Hematopoietic multipotent progenitor cell treated with erythropoietin and hydrocortisone succinate and interleukin-3 and kit ligand, for 17 days (in vitro differentiated cells): ENCODE data around the gene B4GALNT4.
A peak's percentile ranks its signal among the peaks of the same experiment; 100 is the strongest.
"Not testable (repeated sequence)": the region's sequence is repeated elsewhere in the genome, so short reads cannot be mapped to it uniquely, and the experiment has no call there.

ENCODE experiments used
- DNase-seq: peaks from one replicate; pipeline ENCODE4 v3.0.0-alpha.2; 2015; ENCODE audit warnings: low spot score

The B4GALNT4 gene

DNA sequence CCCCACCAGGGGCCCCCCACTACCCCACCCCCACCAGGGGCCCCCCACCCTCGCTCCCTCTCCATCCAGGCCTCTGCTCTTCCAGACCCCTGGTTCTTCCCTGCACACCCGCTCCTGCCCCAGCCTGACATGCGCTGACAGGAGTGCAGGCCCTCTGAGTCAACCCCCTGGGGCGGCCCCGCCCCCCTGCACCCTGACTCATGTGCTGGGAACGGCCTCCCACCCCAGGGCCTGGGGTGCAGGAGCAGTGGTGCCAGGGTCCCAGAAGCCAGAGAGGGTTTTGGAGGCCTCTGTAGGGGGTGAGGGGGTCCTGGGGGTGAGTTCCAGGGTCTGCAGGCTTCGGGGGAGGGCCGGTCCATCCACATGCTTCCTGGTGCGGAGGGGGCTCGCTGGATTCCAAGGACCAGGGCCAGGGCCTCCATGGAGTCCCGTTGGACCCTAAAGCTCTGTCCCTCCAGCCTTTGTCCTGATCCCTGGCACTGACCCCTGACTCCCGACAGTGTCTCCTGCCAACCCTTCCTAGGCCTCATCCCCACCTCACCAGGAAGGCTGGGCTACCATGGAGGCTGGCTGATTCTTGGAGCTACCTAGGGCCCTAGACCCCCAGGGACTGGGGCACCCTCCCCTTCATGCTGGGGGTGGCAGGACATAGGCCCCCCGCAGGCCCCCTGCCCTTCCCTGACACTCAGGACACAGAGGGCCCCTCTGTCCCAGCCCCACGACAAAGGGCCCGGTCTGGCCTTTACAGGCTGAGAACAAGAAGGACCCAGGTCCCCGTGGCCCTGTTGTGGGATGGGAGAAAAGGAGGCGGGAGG, 24.1 kb downstream of the B4GALNT4 start:
- no peak for DNase-seq

DNA sequence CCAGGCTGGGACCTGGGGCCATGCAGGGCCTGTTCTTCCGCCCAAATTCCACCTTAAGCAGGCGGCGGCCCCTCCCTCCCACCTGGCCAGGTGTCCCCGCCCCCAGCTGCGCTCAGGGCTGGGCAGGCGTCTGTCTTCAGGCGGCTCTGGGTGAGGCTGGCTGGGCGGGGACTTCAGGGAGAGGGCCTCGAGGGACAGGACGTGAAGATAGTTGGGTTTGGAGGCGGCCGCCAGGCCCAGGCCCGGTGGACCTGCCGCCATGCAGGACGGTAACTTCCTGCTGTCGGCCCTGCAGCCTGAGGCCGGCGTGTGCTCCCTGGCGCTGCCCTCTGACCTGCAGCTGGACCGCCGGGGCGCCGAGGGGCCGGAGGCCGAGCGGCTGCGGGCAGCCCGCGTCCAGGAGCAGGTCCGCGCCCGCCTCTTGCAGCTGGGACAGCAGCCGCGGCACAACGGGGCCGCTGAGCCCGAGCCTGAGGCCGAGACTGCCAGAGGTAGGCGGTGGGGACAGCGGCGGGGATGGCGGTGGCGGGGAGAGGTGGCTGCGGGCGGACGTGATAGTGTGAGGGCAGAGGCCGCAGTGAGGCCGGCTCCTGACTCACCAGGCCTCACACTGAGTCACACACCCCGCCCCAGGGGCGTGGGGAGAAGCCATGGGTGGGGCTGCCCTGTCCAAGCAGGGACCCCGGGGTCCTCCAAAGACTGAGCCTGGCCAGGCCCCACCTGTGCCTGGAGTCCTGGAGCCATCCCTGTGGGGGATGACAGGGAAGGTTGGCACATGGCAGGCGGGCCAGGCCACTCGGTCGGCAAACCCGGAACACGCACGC, 24.9 kb downstream of the B4GALNT4 start, which contains the start of gene PKP3:
Gene PKP3, plus strand, starts transcription at position 176 of the 824 bp plus-strand sequence. Its CDS starts 84 bp downstream, at position 260.
- no peak for DNase-seq

DNA sequence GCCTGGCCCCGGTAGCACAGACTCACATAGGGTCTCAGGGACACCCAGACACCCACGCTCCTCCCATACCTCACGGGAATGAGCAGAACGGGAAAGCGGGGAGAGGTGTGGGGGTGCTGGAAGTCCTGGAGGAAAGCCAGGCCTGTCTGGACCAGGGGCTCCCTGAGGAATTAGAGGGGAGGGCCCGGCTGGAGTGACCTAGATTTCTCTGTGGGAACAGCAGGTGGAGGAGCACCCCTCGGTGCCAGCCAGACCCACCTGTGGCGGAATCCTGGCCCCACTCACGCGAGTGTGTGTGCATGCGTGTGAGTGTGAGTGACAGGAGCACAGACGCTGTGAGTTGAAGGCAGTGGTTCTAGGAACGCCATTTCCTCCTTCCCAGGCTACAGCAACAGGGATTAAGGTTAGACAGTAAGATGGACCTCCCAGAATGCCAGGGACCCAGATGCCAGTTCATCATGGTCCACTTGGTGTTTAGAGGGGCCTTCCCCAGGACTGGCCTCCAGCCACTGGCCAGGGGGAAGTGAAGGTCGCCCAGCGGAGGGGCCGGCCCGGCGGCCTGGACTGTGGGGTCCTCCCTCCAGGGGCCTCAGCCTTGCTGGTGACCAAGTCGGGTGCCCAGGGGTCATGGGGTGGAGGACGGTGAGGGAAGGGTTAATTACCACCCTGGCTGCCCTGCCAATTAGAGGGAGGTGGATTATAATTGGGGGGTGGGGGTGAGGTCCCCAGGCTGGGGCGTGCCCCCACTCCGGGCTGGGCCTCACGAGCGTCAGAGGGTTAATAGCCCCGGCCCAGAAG, 25.8 kb downstream of the B4GALNT4 start:
- DNase-seq: no peak

DNA sequence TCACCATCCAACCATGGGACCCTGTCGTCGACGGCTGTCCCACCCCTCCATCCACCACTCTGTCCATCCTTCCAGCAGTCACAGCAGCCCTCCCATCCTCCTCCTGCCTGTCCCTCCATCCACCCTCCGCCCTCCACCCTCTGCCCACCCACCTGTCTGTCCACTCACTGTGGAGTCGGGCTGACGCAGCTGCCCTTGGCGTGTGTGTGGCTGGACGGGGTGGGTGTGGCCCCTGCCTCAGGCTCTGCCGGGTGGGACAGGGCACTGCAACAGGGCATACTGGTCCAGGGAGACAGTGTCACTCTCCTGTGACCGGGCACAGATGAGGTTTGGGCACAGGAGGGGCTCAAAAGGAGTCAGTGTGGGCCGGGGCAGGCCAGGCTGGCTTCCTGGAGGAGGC, 26.6 kb downstream of the B4GALNT4 start:
- no peak for DNase-seq

DNA sequence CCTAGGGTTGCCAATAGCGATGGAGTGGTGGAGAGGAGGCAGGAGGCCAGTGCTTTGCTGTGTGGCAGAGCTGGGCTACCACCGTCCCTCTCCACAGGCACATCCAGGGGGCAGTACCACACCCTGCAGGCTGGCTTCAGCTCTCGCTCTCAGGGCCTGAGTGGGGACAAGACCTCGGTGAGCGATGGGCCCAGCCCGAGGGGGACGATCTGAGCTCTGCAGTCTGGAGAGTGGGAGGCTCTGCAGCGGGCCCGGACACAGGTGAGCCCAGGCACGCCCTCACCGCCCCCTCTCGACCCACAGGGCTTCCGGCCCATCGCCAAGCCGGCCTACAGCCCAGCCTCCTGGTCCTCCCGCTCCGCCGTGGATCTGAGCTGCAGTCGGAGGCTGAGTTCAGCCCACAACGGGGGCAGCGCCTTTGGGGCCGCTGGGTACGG, 27.2 kb downstream of the B4GALNT4 start:
- DNase-seq: no peak

DNA sequence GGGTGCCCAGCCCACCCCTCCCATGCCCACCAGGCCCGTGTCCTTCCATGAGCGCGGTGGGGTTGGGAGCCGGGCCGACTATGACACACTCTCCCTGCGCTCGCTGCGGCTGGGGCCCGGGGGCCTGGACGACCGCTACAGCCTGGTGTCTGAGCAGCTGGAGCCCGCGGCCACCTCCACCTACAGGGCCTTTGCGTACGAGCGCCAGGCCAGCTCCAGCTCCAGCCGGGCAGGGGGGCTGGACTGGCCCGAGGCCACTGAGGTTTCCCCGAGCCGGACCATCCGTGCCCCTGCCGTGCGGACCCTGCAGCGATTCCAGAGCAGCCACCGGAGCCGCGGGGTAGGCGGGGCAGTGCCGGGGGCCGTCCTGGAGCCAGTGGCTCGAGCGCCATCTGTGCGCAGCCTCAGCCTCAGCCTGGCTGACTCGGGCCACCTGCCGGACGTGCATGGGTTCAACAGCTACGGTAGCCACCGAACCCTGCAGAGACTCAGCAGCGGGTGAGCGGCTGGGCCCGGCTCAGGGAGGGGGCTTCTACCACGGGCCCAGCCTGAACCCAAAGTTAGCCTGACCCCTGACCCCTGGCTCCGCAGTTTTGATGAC, 27.7 kb downstream of the B4GALNT4 start:
- no peak for DNase-seq

DNA sequence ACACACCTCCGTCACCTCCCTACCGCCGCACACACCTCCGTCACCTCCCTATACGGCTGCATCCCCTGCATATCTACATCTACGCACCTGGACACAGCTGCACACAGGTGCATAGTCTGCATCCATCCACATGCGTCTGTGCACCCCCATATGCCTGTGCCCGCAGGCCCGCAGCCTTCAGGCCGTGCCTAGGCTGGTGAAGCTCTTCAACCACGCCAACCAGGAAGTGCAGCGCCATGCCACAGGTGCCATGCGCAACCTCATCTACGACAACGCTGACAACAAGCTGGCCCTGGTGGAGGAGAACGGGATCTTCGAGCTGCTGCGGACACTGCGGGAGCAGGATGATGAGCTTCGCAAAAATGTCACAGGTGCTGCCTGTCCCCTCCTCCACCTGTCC, 29.5 kb downstream of the B4GALNT4 start:
- DNase-seq: no peak

DNA sequence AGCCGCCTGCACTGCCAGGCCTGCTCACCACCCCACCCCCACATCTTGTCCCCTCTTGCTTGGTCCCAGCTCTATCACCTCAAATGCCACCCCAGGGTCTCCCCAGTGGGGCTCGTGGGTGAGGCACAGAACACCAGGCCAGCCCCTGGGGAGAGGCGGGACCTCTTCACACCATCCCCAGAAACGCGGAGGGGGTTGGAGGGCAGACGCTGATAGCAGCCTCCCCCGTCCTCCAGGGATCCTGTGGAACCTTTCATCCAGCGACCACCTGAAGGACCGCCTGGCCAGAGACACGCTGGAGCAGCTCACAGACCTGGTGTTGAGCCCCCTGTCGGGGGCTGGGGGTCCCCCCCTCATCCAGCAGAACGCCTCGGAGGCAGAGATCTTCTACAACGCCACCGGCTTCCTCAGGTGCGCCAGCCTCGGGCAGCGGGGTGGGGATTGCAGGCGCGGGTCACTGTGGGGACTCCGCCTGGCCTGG, 30.5 kb downstream of the B4GALNT4 start:
- DNase-seq: no peak

DNA sequence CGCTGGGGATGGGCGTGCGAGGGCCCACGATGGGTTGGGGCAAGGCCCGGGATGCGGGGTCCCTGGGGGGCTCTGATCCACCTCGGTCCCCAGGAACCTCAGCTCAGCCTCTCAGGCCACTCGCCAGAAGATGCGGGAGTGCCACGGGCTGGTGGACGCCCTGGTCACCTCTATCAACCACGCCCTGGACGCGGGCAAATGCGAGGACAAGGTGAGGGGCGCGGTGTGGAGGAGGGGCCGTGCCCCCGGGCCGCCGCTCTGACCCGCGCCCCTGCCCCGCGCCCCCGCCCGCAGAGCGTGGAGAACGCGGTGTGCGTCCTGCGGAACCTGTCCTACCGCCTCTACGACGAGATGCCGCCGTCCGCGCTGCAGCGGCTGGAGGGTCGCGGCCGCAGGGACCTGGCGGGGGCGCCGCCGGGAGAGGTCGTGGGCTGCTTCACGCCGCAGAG, 31.0 kb downstream of the B4GALNT4 start:
- DNase-seq: no peak

DNA sequence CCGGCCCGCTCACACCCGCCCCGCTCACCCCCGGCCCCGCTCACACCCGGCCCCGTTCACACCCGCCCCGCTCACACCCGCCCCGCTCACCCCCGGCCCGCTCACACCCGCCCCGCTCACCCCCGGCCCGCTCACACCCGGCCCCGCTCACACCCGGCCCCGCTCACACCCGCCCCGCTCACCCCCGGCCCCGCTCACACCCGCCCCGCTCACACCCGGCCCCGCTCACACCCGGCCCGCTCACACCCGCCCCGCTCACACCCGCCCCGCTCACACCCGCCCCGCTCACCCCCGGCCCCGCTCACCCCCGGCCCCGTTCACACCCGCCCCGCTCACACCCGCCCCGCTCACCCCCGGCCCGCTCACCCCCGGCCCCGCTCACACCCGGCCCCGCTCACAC, 31.9 kb downstream of the B4GALNT4 start:
- DNase-seq: not testable (repeated sequence)

DNA sequence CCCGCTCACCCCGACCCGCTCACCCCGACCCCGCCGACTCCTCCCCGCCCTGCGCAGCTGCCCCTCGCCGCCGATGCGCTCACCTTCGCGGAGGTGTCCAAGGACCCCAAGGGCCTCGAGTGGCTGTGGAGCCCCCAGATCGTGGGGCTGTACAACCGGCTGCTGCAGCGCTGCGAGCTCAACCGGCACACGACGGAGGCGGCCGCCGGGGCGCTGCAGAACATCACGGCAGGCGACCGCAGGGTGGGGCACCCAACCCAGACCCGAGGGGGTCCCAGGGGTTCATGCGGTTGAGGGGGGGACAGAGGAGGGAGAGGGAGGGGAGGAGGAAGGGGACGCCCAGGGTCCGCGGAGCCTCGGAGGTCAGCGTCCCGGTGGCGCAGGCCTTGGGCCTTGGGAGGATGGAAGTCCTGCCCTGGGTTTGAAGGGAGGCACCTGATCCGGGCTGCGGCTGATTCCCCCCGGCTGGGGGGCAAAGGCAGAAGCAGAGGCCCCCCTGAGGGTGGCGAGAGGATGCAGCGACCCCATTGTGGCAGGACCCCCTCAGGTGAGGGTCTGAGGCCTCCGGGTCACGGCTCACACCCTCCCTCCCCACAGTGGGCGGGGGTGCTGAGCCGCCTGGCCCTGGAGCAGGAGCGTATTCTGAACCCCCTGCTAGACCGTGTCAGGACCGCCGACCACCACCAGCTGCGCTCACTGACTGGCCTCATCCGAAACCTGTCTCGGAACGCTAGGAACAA, 33.9 kb downstream of the B4GALNT4 start:
- DNase-seq: no peak

DNA sequence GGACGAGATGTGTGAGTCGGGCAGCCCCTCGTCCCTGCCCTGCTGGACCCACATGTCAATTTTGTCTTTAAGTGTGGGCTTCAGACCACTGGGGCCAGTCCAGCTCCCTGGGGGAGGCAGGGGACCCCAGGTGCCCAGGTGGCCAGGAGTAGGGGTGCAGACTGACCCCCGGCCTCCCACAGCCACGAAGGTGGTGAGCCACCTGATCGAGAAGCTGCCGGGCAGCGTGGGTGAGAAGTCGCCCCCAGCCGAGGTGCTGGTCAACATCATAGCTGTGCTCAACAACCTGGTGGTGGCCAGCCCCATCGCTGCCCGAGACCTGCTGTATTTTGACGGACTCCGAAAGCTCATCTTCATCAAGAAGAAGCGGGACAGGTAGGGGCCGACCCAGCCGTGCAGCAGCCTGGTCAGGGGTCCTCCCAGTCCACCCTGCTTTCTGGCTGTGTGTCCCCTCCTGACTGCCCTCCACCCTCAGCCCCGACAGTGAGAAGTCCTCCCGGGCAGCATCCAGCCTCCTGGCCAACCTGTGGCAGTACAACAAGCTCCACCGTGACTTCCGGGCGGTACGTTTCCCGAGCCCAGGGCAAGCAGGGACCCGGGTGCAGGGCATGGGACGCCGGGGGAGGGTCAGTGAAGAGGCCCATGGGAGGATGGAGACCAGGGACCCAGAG, 34.6 kb downstream of the B4GALNT4 start:
- no peak for DNase-seq

DNA sequence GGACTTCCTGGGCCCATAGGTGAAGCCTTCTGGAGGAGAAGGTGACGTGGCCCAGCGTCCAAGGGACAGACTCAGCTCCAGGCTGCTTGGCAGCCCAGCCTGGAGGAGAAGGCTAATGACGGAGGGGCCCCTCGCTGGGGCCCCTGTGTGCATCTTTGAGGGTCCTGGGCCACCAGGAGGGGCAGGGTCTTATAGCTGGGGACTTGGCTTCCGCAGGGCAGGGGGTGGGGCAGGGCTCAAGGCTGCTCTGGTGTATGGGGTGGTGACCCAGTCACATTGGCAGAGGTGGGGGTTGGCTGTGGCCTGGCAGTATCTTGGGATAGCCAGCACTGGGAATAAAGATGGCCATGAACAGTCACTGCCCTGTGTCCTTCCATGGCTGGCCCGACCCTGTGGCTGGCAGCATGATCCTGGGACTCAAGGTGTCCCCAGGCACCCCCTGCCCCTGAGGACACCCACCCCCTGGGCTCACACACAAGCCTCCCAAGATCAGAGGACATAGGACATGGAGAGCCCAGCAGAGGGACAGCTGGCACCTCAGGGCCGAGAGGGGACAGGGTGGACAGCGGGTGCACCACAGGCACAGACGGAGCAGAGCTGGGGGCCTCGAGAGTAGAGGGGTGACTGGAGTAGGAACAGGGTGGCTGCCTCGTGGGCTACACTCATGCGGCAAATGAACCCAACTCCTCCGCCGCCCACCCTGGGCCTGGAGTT, 35.4 kb downstream of the B4GALNT4 start:
- no peak for DNase-seq

DNA sequence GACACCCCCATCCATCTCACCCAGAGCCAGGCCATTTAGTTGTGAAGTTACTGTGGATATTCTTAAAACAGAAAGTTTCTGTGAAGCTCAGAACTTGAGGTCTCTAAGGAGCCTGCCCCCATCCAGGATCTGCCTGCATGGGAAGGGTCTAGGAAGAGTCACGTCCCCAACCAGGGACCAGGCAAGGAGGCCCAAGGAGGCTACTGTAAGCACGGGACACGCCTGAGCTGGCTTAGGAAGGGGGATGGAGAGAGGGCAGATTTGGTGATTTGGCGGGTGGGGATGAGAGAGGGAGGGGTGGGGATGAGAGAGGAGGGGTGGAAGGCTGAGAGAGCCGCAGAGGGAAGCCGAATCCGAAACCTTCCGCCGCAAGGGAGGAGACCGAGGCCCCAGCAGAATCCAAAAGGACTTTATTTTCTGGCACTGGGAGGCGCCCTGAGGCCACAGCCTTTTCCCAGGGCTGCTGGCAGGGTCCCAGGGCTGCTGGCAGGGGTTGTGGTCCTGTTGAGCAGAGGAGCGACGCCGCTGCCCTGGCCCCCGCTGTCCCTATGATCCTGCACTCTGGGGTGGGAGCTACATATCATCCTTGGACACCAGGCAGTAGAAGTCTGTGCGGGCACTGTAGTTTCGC, 36.1 kb downstream of the B4GALNT4 start:
- no peak for DNase-seq

DNA sequence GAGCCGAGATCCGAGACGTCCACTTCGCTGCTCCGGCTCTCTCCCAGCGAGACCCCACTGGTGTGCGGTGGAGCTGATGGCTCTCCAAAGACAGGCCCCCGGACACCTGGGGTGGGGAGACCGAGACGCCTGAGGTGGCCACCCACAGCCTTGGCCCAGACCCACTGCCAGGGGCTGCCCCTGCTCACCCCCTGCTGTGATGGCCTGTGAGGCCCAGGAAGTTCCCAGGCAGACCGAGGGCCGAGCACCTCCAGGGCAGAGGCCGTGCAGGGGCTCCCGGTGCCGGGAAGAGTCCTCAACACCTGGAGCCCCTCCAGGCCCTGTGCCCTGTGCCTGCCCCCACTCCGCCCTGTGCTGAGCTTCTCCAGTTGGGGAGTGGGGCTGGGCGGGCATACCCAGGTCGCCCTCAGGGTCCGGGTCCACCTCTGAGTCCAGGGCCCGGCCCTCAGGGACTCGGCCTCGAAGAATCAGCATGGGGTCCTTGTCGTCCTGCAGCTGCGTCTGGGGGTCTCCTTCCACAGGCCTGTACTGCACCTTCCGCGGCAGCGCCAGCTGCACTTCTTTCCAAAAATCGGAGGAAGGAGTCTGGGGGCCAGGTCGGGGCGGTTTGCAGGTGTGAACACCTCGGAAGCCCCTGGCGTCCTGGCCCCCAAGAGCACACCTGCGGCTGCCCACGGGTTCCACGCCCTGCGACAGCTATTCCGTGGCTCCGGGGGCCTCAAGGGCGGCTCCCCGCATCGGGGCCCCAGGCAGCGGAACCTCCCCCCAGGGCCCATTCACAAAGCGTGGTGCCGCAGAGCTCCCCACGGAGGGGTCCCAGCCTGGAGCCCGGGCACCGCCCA, 36.9 kb downstream of the B4GALNT4 start:
- no peak for DNase-seq

DNA sequence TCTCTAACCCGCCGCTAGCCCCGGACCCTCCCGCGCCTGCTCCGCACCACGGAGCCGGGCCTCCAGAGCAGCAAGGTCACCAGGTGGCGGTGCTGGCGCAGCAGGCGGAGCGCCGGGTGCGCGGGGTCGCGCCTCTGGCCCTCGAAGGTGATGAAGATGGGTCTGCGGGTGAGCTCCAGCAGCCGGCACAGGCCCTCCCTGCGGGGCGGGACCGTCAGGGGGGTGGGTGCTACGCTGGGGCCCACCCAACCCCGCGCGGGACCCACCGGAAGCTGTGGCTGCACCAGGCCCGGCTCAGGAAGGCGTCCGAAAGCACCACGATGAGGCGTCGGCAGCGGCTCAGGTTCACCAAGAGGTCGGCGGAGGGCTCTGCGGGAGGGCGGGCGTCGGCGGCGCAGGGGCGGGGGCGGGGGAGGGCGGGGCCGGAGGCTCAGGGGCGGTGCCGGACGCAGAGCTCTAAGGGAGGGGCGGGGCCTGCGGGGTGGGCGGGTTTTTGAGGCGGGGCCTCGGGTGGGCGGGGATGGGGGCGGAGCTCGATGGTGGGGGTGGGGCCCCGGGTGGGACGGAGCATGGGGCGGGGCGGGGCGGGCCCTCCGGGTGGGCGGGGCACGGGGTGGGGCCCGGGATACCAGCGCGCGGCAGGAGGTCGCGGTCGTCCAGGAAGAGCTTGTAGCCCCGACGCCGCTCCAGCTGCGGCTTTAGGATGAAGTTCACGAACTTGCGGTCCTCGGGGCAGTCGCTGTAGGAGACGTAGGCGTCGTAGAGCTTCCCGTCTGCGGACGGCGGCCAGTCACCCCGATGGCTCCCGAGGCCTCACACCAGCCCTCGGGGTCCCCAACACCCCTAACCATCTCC, 37.7 kb downstream of the B4GALNT4 start:
- DNase-seq: peak; percentile 67

DNA sequence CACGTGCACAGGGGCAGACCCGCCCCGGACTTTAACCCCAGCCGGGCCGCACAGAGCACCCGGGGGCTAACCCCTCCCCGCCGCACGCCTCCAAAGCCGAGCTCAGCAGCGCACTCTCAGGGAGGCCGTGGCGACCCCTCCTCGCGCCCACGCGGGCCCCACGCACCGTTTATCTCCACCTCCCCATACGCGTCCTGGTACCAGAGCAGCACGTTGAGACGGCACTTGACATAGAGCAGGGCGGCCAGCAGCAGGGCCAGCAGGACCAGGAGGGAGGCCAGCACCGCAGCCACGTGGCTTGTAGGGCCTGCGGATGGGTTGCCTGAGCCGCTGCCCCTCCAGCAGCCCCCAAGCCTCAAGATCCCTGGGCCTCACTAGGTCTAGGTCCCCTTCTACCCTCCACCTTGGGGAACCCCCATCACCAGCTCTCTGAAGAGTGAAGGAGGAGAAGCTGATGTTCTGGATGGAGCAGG, 38.4 kb downstream of the B4GALNT4 start:
- DNase-seq: no peak
